Measurements from ENCODE around the gene AK4.

GRCh38 chr1:65279070-65279779, 131.2 kb downstream of the AK4 start:
- TF ChIP-seq CTCF (conservative IDR thresholded peaks at IDR 0.05; ENCODE audit: low read depth, low read length) (no peak), CEBPB (IDR thresholded peaks at IDR 0.05; ENCODE audit: low read depth, low read length) (no peak), MAFK (IDR thresholded peaks at IDR 0.05; ENCODE audit: low read depth, low read length) (no peak), POLR2A (IDR thresholded peaks at IDR 0.05; ENCODE audit: low read depth, low read length) (no peak), SMC3 (IDR thresholded peaks at IDR 0.05; ENCODE audit: low read depth, low read length) (no peak), USF2 (IDR thresholded peaks at IDR 0.05; ENCODE audit: low read depth, low read length) (no peak), RAD21 (IDR thresholded peaks at IDR 0.05; ENCODE audit: low read length) (no peak), FOS (IDR thresholded peaks at IDR 0.05; ENCODE audit: low read depth, low read length) (no peak), NFE2L2 (IDR thresholded peaks at IDR 0.05; ENCODE audit: low read depth, low read length) (no peak), RCOR1 (IDR thresholded peaks at IDR 0.05; ENCODE audit: insufficient replicate concordance, low read length) (no peak), ELK1 (IDR thresholded peaks at IDR 0.05; ENCODE audit: borderline replicate concordance, low read depth, low read length) (no peak), RFX5 (IDR thresholded peaks at IDR 0.05; ENCODE audit: low read depth, low read length) (no peak), MXI1 (IDR thresholded peaks at IDR 0.05; ENCODE audit: borderline replicate concordance, low read depth, low read length) (no peak), CHD1 (IDR thresholded peaks at IDR 0.05; ENCODE audit: low read depth, low read length) (no peak)

Measured in IMR-90 (cell line).